ENCODE data around the gene OXCT1.

GRCh38 chr5:41903382-41903891 is 33.2 kb upstream of the OXCT1 start:
- TF ChIP-seq CTCF (IDR thresholded peaks at IDR 0.05; ENCODE audit: control extremely low read depth in 1 of 3, insufficient read depth in 1 of 3, low read depth in 1 of 3, low read length in 3 of 3) (no peak), JUN (IDR thresholded peaks at IDR 0.05; ENCODE audit: low read depth, low read length) (no peak), CHD1 (IDR thresholded peaks at IDR 0.05; ENCODE audit: low read depth, low read length) (no peak), POLR2AphosphoS5 (IDR thresholded peaks at IDR 0.05; ENCODE audit: low read depth, low read length) (no peak), TAF1 (IDR thresholded peaks at IDR 0.05; ENCODE audit: low read depth, low read length) (no peak), ATF3 (IDR thresholded peaks at IDR 0.05; ENCODE audit: insufficient read depth, low read depth, low read length) (no peak)

Data from H1 (cell line).